Stimulated activated naive CD8-positive, alpha-beta T cell treated with anti-CD3 and anti-CD28 coated beads, Interleukin-15, Interleukin-2, amounts not matched to agents 100 ng/mL and 50 ng/mL, for 24 hours (primary cell): Measurements from ENCODE around the gene MUC12.
"Not testable (repeated sequence)": the region's sequence is repeated elsewhere in the genome, so short reads cannot be mapped to it uniquely, and the experiment has no call there.

Experiments used
- H3K27ac Mint-ChIP-seq: one replicate; pipeline ENCODE4 v1.8.0; 2021; ENCODE audit warnings: mild to moderate bottlenecking, mixed read lengths
- H3K27me3 Mint-ChIP-seq: one replicate; pipeline ENCODE4 v1.8.0; 2021; ENCODE audit warnings: mixed read lengths
- H3K36me3 Mint-ChIP-seq: one replicate; pipeline ENCODE4 v1.8.0; 2021; ENCODE audit warnings: low read depth, mixed read lengths
- H3K4me1 Mint-ChIP-seq: one replicate; pipeline ENCODE4 v1.8.0; 2021; ENCODE audit warnings: low read depth, mixed read lengths
- H3K4me3 Mint-ChIP-seq: one replicate; pipeline ENCODE4 v1.8.0; 2021; ENCODE audit warnings: mild to moderate bottlenecking, mixed read lengths
- H3K9me3 Mint-ChIP-seq: one replicate; pipeline ENCODE4 v1.8.0; 2021; ENCODE audit warnings: mixed read lengths

The MUC12 gene

GRCh38 chr7:100969066-100969615, at the start of gene MUC12:
Gene MUC12 (plus strand): TSS chr7:100969565. CDS start chr7:100969623, 58 bp downstream.
- Mint-ChIP-seq H3K27ac (no peak within 1 kb of the TSS), H3K36me3 (no peaks in the 10 kb centered on the region), H3K27me3 (peaks cover 43% of the 10 kb centered on the region), H3K4me3 (no peak within 1 kb of the TSS), H3K9me3 (no peaks in the 10 kb centered on the region), H3K4me1 (peaks cover 10% of the 10 kb centered on the region)

GRCh38 chr7:100919779-100920437, 49.5 kb upstream of the MUC12 start:
- not testable (repeated sequence) for H3K9me3 Mint-ChIP-seq, H3K27ac Mint-ChIP-seq, H3K36me3 Mint-ChIP-seq, H3K4me1 Mint-ChIP-seq, H3K4me3 Mint-ChIP-seq
- H3K27me3 Mint-ChIP-seq, result peaks cover 31% of the 10 kb centered on the region

GRCh38 chr7:100921039-100921438, 48.3 kb upstream of the MUC12 start:
- H3K9me3 Mint-ChIP-seq, result no peaks in the 10 kb centered on the region
- no peaks in the 10 kb centered on the region for H3K4me1 Mint-ChIP-seq
- peaks cover 31% of the 10 kb centered on the region for H3K27me3 Mint-ChIP-seq
- H3K27ac Mint-ChIP-seq, result no peak overlapping the region
- H3K4me3 Mint-ChIP-seq, result no peak overlapping the region
- no peaks in the 10 kb centered on the region for H3K36me3 Mint-ChIP-seq

- H3K27ac Mint-ChIP-seq, H3K4me1 Mint-ChIP-seq, H3K36me3 Mint-ChIP-seq, H3K4me3 Mint-ChIP-seq, H3K9me3 Mint-ChIP-seq: not testable (repeated sequence)
- peaks cover 25% of the 10 kb centered on the region for H3K27me3 Mint-ChIP-seq
These were observed 45.7 kb upstream of the MUC12 start for GRCh38 chr7:100923616-100924015.

- H3K4me1 Mint-ChIP-seq, result no peaks in the 10 kb centered on the region
- peaks cover 13% of the 10 kb centered on the region for H3K27me3 Mint-ChIP-seq
- H3K36me3 Mint-ChIP-seq, result no peaks in the 10 kb centered on the region
- peaks cover 6% of the 10 kb centered on the region for H3K9me3 Mint-ChIP-seq
- H3K4me3 Mint-ChIP-seq, result no peak overlapping the region
- H3K27ac Mint-ChIP-seq, result no peak overlapping the region
These were observed 39.6 kb upstream of the MUC12 start for GRCh38 chr7:100929808-100930174.

- peaks cover 6% of the 10 kb centered on the region for H3K9me3 Mint-ChIP-seq
- H3K4me3 Mint-ChIP-seq, result no peak overlapping the region
- no peak overlapping the region for H3K27ac Mint-ChIP-seq
- peaks cover 13% of the 10 kb centered on the region for H3K27me3 Mint-ChIP-seq
- no peaks in the 10 kb centered on the region for H3K36me3 Mint-ChIP-seq
- no peaks in the 10 kb centered on the region for H3K4me1 Mint-ChIP-seq
These were observed 35.6 kb upstream of the MUC12 start for GRCh38 chr7:100933734-100934133.

GRCh38 chr7:100935381-100935780, 34.0 kb upstream of the MUC12 start:
- H3K36me3 Mint-ChIP-seq, H3K4me1 Mint-ChIP-seq, H3K9me3 Mint-ChIP-seq, H3K27ac Mint-ChIP-seq, H3K4me3 Mint-ChIP-seq: not testable (repeated sequence)
- H3K27me3 Mint-ChIP-seq, result peaks cover 14% of the 10 kb centered on the region

- not testable (repeated sequence) for H3K9me3 Mint-ChIP-seq, H3K27me3 Mint-ChIP-seq, H3K4me1 Mint-ChIP-seq, H3K27ac Mint-ChIP-seq, H3K36me3 Mint-ChIP-seq, H3K4me3 Mint-ChIP-seq
These were observed 33.2 kb upstream of the MUC12 start for GRCh38 chr7:100936167-100936566.

GRCh38 chr7:100942045-100942774, 27.2 kb upstream of the MUC12 start:
- H3K9me3 Mint-ChIP-seq, result no peaks in the 10 kb centered on the region
- no peak overlapping the region for H3K27ac Mint-ChIP-seq
- H3K27me3 Mint-ChIP-seq, result peaks cover 9% of the 10 kb centered on the region
- H3K36me3 Mint-ChIP-seq, result no peaks in the 10 kb centered on the region
- no peaks in the 10 kb centered on the region for H3K4me1 Mint-ChIP-seq
- no peak overlapping the region for H3K4me3 Mint-ChIP-seq

GRCh38 chr7:100943693-100944092, 25.7 kb upstream of the MUC12 start:
- Mint-ChIP-seq H3K36me3 (no peaks in the 10 kb centered on the region), H3K27me3 (peaks cover 9% of the 10 kb centered on the region), H3K27ac (no peak overlapping the region), H3K4me1 (no peaks in the 10 kb centered on the region), H3K9me3 (no peaks in the 10 kb centered on the region), H3K4me3 (no peak overlapping the region)

- peaks cover 13% of the 10 kb centered on the region for H3K27me3 Mint-ChIP-seq
- H3K9me3 Mint-ChIP-seq, result no peaks in the 10 kb centered on the region
- no peak overlapping the region for H3K4me3 Mint-ChIP-seq
- no peaks in the 10 kb centered on the region for H3K36me3 Mint-ChIP-seq
- no peak overlapping the region for H3K27ac Mint-ChIP-seq
- no peaks in the 10 kb centered on the region for H3K4me1 Mint-ChIP-seq
These were observed 25.2 kb upstream of the MUC12 start for GRCh38 chr7:100944138-100944537.

- H3K4me3 Mint-ChIP-seq, result no peak overlapping the region
- H3K4me1 Mint-ChIP-seq, result no peaks in the 10 kb centered on the region
- H3K27me3 Mint-ChIP-seq, result peaks cover 20% of the 10 kb centered on the region
- no peaks in the 10 kb centered on the region for H3K9me3 Mint-ChIP-seq
- no peak overlapping the region for H3K27ac Mint-ChIP-seq
- H3K36me3 Mint-ChIP-seq, result no peaks in the 10 kb centered on the region
These were observed 23.3 kb upstream of the MUC12 start for GRCh38 chr7:100946111-100946510.

- no peaks in the 10 kb centered on the region for H3K4me1 Mint-ChIP-seq
- peaks cover 20% of the 10 kb centered on the region for H3K27me3 Mint-ChIP-seq
- H3K9me3 Mint-ChIP-seq, result no peaks in the 10 kb centered on the region
- H3K27ac Mint-ChIP-seq, result no peak overlapping the region
- no peak overlapping the region for H3K4me3 Mint-ChIP-seq
- no peaks in the 10 kb centered on the region for H3K36me3 Mint-ChIP-seq
These were observed 22.5 kb upstream of the MUC12 start for GRCh38 chr7:100946766-100947365.

GRCh38 chr7:100947792-100948191, 21.6 kb upstream of the MUC12 start:
- no peaks in the 10 kb centered on the region for H3K4me1 Mint-ChIP-seq
- no peak overlapping the region for H3K4me3 Mint-ChIP-seq
- no peaks in the 10 kb centered on the region for H3K9me3 Mint-ChIP-seq
- H3K27ac Mint-ChIP-seq, result no peak overlapping the region
- H3K36me3 Mint-ChIP-seq, result no peaks in the 10 kb centered on the region
- peaks cover 20% of the 10 kb centered on the region for H3K27me3 Mint-ChIP-seq

GRCh38 chr7:100949227-100949932, 20.0 kb upstream of the MUC12 start, which contains the start of gene MUC3A:
Gene MUC3A (plus strand): TSS chr7:100949534. CDS start chr7:100949625, 91 bp downstream.
- Mint-ChIP-seq H3K27ac (no peak within 1 kb of the TSS), H3K4me1 (no peaks in the 10 kb centered on the region), H3K9me3 (no peaks in the 10 kb centered on the region), H3K27me3 (peaks cover 20% of the 10 kb centered on the region), H3K4me3 (no peak within 1 kb of the TSS), H3K36me3 (no peaks in the 10 kb centered on the region)
